HG03558 (cell line): ENCODE data around the gene CDC42EP5.

Experiments
- ATAC-seq: cut with Tn5 transposase; IDR thresholded peaks from one replicate; pipeline ENCODE4 v1.9.1; 2021; ENCODE audit warnings: moderate number of reproducible peaks; ENCODE audit not compliant: unreplicated experiment; ENCODE audit errors: extremely low read depth

CDC42EP5 gene

DNA sequence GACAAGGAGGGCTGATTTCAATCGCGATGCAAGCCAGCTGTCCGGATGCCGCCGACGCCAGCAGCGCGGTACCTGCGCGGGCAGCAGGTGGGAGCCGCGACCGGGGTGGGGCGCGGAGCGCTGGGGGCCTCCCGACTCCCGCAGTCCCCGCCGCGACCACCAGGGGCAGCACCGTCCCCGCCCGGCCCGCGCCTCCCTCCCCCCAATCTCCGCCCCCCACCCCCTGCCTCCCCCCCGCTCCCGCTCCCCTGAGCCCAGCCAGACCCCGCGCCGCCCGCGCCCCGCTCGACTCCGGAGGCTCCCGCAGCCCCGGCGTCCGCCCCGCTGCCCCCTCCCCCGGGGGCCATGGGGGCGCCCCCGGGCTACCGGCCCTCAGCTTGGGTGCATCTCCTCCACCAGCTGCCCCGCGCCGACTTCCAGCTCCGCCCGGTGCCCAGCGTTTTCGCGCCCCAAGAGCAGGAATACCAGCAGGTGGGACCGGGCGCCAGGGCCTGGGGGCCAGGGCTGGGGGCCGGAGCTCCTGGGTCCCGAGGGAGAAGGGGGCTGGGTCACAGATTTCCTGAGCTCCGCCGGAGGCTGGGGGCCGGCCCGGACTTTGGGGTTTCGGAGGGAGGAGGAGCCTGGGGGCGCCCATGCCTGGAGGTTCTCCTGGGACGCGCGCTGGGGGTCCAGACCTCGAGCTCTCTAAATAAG, 57.7 kb downstream of the CDC42EP5 start, which contains the start of gene TTYH1:
TSS of gene TTYH1 (plus strand) at position 257 of the 693 bp plus-strand sequence. CDS start at position 346, 89 bp downstream.
- ATAC-seq = no peak
